GM18505 (cell line): Measurements from ENCODE around the gene ZNF518B.
"Not testable (repeated sequence)": the region's sequence is repeated elsewhere in the genome, so short reads cannot be mapped to it uniquely, and the experiment has no call there.

Experiments used
- ATAC-seq: cut with Tn5 transposase; IDR thresholded peaks from one replicate; pipeline ENCODE4 v1.9.1; 2021; ENCODE audit not compliant: unreplicated experiment
- POLR2A ChIP-seq: IDR thresholded peaks from 4 replicates; pipeline ENCODE4 v1.6.1; 2011; ENCODE audit warnings: borderline replicate concordance; ENCODE audit not compliant: insufficient read depth, insufficient read length; ENCODE audit errors: extremely low read depth

ZNF518B gene

DNA sequence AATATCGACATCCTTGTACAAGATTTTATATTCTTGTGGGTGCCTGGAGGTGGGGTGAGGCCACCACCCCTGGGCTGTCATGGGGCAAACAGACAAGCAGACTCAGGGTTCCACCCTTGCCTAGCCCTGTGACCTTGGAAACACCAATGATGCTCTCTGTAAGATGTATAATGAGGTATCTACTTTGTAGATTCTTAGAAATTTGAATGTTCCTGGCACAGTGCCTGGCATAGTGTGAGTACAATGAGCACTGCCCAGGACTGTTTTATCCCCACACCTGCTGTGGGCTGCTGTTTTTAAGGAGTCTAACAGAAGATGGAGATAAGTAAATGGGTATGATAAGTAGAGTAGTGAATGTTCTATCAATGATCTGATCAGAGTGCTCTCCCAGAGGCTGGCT lies 3.1 kb downstream of the ZNF518B start:
- no peak for ATAC-seq
- no peak for TF ChIP-seq POLR2A

DNA sequence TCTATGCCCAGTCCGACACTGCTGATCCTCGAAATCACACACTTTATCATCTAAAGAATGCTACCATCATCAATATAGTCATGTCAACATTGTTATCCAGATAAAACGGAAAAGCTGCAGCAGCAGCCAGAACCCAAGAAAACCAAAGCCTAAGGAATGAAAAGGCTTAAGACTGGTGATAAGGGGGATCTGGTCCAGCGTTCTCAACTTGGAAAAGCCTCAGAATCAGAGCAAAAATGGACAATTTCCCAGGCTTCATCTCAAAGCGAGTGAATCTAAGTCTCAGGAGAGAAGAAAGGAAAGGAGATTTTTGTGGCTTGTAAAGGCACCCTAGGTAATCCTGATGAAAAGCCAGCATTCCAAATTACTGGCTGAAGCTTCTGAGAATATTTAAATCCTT lies 8.2 kb downstream of the ZNF518B start:
- no peak for ATAC-seq
- no peak for TF ChIP-seq POLR2A

DNA sequence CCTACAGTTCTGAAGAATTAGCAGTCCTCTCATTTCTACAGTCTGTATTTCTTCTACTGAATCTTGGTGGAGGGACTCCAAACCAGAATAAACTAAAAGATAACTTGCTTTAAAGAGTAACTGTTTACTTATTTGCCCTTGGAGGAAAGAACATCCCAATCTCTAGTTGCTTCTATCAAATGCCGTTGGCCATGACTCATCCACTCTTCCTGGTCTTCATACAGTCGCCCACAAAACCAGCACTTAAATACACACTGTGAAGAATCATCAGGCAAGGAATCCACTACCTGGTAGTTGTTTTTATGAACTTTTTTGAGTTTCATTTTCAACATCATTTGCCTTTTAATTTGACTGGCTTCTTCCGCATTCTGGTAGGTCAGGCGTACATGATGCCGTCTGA lies 14.2 kb downstream of the ZNF518B start:
- TF ChIP-seq POLR2A = no peak
- ATAC-seq = no peak

DNA sequence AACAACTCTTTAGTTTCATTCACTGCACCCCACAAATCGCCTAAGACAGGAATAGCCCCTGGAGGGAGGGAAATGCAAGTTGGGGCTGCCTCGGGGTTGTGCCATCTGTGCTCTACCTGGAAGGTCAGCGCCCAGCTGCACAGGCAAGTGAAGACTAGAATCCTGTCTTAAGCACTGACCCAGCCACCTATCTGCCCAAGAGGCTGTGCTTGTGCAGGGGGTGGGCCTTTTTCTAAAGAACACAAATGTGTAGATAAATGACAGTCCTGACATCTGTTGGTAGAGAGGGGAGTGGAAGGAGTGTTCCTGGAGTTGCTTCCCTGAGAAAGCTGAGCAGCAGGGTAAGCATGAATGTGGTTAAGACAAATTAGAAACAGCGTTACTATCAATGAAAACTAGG lies 15.7 kb downstream of the ZNF518B start:
- no peak for ATAC-seq
- no peak for TF ChIP-seq POLR2A

DNA sequence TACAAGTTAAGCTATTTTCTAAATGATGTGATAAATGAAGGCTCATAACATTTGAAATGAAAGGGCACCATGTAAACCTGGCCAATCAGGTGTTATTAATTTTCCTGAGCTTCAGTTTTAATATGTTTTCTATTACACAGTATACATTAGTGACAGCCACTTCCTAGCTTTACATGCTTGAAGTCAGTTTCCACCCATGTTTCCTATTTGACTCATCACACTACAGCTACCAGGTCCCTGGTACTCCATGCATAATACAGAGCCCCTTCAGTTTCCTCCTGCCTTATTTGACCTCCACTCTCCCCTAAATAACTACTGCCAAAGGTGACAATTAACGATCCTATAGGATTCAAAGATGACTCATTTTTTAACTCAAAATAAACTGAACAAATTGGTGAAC lies 18.3 kb downstream of the ZNF518B start:
- no peak for ATAC-seq
- TF ChIP-seq POLR2A = no peak

DNA sequence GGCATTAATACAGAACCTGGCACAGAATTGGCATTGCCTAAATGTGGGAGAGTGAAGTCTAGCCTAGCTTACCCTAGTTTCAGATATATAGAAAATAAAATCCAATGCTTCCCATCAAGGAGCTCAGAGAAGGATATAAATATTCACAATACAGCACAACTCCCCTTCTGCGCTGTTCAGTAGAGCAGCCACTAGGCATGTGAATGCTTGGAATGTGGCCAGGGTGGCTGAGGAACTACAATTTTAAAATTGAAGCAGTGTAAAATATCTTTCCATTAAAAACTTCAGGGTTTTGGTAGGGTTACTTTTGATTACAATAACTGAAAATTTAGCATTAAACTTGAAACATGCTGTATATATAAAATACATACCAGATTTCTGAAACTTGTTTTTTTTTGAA lies 19.5 kb downstream of the ZNF518B start:
- no peak for TF ChIP-seq POLR2A
- no peak for ATAC-seq

DNA sequence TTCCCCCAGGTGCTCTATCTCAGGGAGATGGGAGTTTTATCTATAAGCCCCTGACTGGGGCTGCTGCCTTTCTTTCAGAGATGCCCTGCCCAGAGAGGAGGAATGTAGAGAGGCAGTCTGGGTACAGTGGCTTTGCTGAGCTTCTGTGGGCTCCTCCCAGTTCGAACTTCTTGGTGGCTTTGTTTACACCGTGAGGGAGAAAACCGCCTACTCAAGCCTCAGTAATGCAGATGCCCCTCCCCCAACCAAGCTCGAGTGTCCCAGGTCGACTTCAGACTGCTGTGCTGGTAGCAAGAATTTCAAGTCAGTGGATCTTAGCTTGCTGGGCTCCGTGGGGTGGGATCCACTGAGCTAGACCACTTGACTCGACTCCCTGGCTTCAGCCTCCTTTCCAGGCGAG lies 29.5 kb downstream of the ZNF518B start:
- not testable (repeated sequence) for ATAC-seq

DNA sequence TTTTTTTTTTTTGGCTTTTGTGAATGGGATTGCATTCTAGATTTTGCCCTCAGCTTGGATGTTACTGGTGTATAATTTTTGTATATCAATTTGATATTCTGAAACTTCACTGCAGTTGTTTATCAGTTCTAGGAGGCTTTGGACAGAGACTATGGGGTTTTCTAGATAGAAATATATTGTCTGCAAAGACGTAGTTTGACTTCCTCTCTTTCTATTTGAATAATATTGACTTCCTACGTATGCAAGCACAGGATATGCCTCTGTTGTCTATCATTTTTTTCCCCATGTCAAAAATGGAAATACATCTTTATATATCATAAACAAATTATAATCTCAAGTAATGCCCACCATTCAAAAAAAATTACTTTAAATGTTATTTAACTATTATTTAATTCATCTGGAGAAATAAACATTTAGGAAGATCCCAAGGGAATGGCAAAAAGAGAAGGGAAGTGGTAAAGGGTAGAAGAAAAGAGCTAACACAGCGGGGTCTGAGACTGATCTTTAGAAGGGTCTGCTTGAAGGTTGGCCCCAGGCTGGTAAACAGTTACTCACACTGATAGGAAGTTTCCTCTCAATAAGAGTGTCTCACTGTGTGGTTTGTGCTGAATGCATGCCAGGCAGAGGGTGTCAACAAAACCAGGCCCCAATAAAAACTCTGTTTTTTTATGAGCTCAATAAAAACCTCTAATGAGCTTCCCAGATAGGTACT lies 35.7 kb downstream of the ZNF518B start:
- no peak for TF ChIP-seq POLR2A
- ATAC-seq = no peak

DNA sequence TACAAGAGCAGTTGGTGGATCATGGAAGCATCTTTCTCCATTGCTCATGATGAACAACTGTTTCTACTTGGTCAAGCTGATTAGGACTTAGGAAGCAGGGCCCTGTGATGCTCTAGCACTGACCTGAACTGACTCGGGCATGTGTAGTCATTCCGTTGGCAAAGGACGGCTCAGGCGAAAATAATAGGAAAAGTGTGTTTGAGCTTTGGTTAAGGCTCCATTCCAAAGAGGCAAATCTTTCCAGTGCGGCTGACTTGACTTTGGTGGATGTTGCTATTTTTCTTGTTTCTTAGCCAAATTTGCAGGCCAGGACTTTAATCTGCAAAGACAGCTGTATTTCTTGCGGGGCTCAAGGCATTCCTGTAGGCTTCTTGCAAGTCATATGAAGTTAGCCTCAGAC lies 39.5 kb downstream of the ZNF518B start:
- no peak for ATAC-seq
- TF ChIP-seq POLR2A = no peak

DNA sequence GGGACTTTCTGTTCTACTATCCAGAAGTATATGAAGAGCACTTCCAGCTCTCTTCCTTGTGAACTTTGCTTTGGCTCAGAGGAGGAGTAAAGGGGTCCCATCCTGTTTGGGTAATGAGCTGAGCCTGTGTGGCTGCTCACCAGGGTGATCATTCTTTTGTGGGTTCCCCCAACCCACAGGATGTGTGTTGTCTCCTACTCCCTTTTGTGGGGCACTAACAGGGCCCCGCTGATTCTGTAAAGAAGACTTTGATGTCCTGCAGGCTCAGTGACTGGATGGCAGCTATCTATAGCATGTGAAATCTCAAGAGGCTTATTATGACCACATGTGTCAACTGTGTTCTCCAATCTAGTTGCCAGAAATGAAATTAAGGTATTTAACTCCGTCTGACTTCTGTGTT lies 40.8 kb downstream of the ZNF518B start:
- TF ChIP-seq POLR2A = no peak
- no peak for ATAC-seq

DNA sequence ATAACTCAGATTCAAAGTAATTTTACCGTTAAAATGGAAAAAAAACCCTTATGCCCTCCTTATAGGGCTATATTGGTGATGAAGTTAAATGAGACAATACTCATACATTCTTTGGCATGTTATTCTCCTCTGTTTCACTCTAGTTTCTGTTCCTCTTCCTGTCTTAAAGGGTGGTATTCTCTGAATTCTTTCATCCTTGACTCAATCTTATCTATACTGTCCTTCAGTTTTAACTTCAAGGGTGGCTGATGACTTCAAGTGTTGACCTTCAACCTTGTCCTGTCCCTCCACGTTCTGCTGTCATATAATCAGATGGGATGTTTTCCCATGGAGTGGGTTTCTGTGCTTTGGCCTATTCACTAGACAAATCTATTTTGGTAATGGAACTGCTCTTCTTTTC lies 44.0 kb downstream of the ZNF518B start:
- ATAC-seq = peak; percentile 96
- no peak for TF ChIP-seq POLR2A

DNA sequence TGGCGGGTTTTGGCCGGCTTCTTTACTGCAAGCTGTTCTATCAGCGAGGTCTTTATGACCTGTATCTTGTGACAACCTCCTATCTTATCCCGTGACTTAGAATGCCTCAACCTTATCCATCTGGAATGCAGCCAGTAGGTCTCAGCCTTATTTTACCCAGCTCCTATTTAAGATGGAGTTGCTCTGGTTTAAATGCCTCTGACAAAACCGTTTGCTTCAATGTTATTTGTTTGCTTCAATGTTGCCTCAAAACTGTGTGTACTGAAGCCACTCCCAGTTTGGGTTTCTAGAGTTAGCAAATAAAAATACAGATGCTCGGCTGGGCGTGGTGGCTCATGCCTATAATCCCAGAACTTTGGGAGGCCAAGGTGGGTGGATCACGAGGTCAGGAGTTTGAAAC lies 51.6 kb downstream of the ZNF518B start:
- no peak for ATAC-seq

DNA sequence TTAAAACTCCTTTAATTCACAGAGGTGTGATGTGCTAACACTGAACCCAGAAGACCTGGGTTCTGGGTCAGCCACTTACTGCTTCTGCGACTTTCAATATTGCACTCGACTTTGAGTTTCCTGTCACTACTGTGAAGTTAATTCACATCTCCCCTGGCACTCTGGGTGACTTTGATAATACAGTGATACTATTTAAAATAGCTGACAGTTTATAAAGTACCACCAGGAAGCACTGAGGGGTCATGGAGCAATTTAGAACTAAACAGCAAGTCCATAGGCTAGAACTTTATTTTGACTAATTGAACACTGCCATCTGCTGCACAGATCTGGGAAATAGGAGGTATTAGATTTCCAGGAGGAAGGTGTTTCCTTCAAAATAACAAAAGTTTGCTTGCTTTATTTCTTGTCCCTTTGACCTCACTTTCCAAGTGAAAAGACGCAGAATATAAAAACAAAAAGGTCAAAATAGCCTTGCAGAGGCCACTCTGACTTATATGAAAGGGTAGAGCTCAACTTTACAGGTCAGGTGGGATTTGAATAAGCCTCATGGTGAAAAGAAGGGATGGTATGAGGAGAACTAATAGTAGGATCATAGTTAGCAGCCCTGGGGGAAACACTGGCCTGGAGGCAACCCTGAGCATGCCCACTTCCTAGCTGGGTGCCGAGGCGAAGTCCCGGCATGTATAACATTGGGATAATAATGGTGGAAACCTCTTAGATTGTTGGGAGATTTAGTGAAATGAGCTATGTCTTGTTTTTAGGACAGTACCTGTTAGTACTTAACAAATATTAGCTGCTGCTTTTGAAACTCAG lies 53.4 kb downstream of the ZNF518B start:
- no peak for TF ChIP-seq POLR2A
- ATAC-seq = no peak

More for the DNA sequence above, 51.6 kb downstream of the ZNF518B start:
- no peak for TF ChIP-seq POLR2A

DNA sequence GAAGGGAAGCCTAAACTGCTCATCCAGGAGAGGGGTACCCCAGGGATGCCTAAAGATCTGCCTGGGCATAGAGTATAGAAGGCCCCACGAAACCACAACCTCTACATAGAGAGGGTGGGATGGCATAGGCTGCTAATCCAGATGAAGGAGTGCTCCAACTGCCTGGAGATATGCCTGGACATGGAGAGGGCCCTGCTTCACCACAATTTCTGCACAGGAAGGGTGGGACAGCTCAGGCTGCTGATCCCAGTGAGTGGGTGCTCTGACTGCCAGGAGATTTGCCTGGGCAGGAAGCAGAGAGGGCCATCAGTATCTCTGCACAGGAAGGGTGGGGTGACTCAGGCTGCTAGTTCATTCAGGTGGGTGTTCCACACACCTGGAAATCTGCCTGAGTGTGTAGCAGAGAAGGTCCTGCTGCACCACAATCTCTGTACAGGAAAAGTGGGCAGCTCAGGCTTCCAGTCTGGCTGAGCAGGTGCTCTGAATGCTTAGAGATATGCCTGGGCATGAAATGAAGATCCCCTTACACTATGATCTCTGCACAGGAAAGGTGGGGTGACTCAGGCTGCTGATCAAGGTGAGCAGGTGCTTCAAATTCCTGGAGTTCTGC lies 61.1 kb downstream of the ZNF518B start:
- ATAC-seq = no peak
- TF ChIP-seq POLR2A = no peak
